Measurements from ENCODE around the gene ATP5MC3.

Gene ATP5MC3

GRCh38 chr2:175220075-175220474 lies 38.6 kb upstream of the ATP5MC3 start:
- H2BK15ac ChIP-seq (ENCODE audit: low read depth, poor library complexity, severe bottlenecking): no peak overlapping the region
- H2AK5ac ChIP-seq (ENCODE audit: low read length, severe bottlenecking): no peak overlapping the region
- no peak overlapping the region for H4K8ac ChIP-seq (ENCODE audit: low read length)
- no peak overlapping the region for H3K14ac ChIP-seq (ENCODE audit: low read length in 2 of 2)
- no peak overlapping the region for H2BK120ac ChIP-seq (ENCODE audit: low read depth, low read length)
- H3K36me3 ChIP-seq (ENCODE audit: control insufficient read depth in 1 of 2, insufficient read depth in 2 of 2, low read depth in 1 of 2, low read length in 2 of 2): no peaks in the 10 kb centered on the region
- H3K4me2 ChIP-seq (ENCODE audit: low read length, poor library complexity, severe bottlenecking): no peak overlapping the region
- H3K9ac ChIP-seq (ENCODE audit: low read length): no peak overlapping the region
- no peaks in the 10 kb centered on the region for H3K4me1 ChIP-seq (ENCODE audit: control insufficient read depth, insufficient read depth, low read depth, low read length)
- no peaks in the 10 kb centered on the region for H3K9me3 ChIP-seq (ENCODE audit: control insufficient read depth, low read length)
- no peak overlapping the region for H3K4me3 ChIP-seq (ENCODE audit: insufficient read depth in 1 of 2, low read depth in 1 of 2, low read length in 2 of 2)
- no peak overlapping the region for H3K23ac ChIP-seq (ENCODE audit: low read length in 2 of 2)
- no peak overlapping the region for H4K91ac ChIP-seq (ENCODE audit: low read length)
- 88% methylated on average over 1 of the region's 4 CpGs for whole genome bisulfite sequencing
- H3K27ac ChIP-seq (ENCODE audit: low read length, poor library complexity, severe bottlenecking): no peak overlapping the region
- no peak overlapping the region for H2BK12ac ChIP-seq (ENCODE audit: low read length in 2 of 2)
- no peaks in the 10 kb centered on the region for H3K79me1 ChIP-seq (replicated peaks; ENCODE audit: low read length, poor library complexity, severe bottlenecking)
- H2AFZ ChIP-seq (ENCODE audit: low read depth, low read length): no peak overlapping the region
- H2BK5ac ChIP-seq (ENCODE audit: low read depth, low read length, poor library complexity, severe bottlenecking): no peak overlapping the region
- H3K4ac ChIP-seq (ENCODE audit: low read depth in 1 of 2, low read length in 2 of 2): no peak overlapping the region
- no peak overlapping the region for H3K18ac ChIP-seq (ENCODE audit: low read depth in 1 of 2, low read length in 2 of 2)
- no peak for DNase-seq
- H3K27me3 ChIP-seq (ENCODE audit: control insufficient read depth in 1 of 2, insufficient read depth in 1 of 2, low read length in 2 of 2): peaks cover 0 to 3% of the 10 kb centered on the region in 2 experiments

GRCh38 chr2:175218551-175218950 lies 37.0 kb upstream of the ATP5MC3 start:
- Histone ChIP-seq H2BK5ac (ENCODE audit: low read depth, low read length, poor library complexity, severe bottlenecking) (no peak overlapping the region), H3K18ac (ENCODE audit: low read depth in 1 of 2, low read length in 2 of 2) (no peak overlapping the region), H2AK5ac (ENCODE audit: low read length, severe bottlenecking) (no peak overlapping the region), H3K9me3 (ENCODE audit: control insufficient read depth, low read length) (no peaks in the 10 kb centered on the region), H2AFZ (ENCODE audit: low read depth, low read length) (no peak overlapping the region), H3K4me3 (ENCODE audit: insufficient read depth in 1 of 2, low read depth in 1 of 2, low read length in 2 of 2) (no peak overlapping the region), H3K4me1 (ENCODE audit: control insufficient read depth, insufficient read depth, low read depth, low read length) (no peaks in the 10 kb centered on the region), H2BK15ac (ENCODE audit: low read depth, poor library complexity, severe bottlenecking) (no peak overlapping the region), H2BK12ac (ENCODE audit: low read length in 2 of 2) (no peak overlapping the region), H3K36me3 (ENCODE audit: control insufficient read depth in 1 of 2, insufficient read depth in 2 of 2, low read depth in 1 of 2, low read length in 2 of 2) (no peaks in the 10 kb centered on the region), H3K79me1 (replicated peaks; ENCODE audit: low read length, poor library complexity, severe bottlenecking) (no peaks in the 10 kb centered on the region), H4K91ac (ENCODE audit: low read length) (no peak overlapping the region), H3K4ac (ENCODE audit: low read depth in 1 of 2, low read length in 2 of 2) (no peak overlapping the region), H4K8ac (ENCODE audit: low read length) (no peak overlapping the region), H3K27ac (ENCODE audit: low read length, poor library complexity, severe bottlenecking) (no peak overlapping the region), H3K14ac (ENCODE audit: low read length in 2 of 2) (no peak overlapping the region), H3K27me3 (ENCODE audit: control insufficient read depth in 1 of 2, insufficient read depth in 1 of 2, low read length in 2 of 2) (no peaks in the 10 kb centered on the region), H3K9ac (ENCODE audit: low read length) (no peak overlapping the region), H3K23ac (ENCODE audit: low read length in 2 of 2) (no peak overlapping the region), H3K4me2 (ENCODE audit: low read length, poor library complexity, severe bottlenecking) (no peak overlapping the region), H2BK120ac (ENCODE audit: low read depth, low read length) (no peak overlapping the region)
- no peak for DNase-seq

DNA sequence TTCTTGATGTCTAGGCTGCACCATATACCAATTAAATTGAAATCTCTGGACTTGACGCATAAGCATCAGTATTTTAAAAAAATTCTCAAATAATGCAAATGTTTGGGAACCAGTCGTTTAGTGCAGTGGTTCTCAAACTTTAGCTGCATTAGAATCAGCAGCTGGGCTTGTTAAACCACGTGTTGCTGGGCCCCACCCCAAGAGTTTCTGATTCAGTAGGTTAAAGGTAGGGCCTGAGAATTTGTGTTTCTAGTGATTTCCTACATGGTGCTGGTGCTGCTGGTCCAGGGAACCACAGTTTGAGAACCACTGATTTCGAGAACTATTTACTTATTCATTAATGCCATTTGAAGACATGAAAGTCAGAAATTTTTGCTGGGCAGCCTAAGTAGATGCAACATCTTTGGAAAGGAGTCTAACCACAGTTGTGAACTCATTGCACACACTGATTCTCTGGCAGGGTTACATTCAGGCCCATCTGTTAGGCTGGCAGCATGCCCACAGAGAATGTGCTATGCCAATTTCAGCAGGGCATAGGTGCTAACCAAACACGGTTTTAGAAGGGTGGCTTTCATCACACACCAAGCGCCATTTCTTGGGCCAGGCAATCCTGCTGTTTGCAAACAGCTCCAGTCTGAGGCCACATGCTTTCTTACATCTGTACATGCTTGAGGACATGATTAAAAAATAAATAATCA lies 26.4 kb upstream of the ATP5MC3 start:
- Histone ChIP-seq H2BK120ac (ENCODE audit: low read depth, low read length) (no peak overlapping the region), H2BK15ac (ENCODE audit: low read depth, poor library complexity, severe bottlenecking) (no peak overlapping the region), H3K27ac (ENCODE audit: low read length, poor library complexity, severe bottlenecking) (no peak overlapping the region), H2AK5ac (ENCODE audit: low read length, severe bottlenecking) (no peak overlapping the region), H3K4me2 (ENCODE audit: low read length, poor library complexity, severe bottlenecking) (no peak overlapping the region), H3K18ac (ENCODE audit: low read depth in 1 of 2, low read length in 2 of 2) (no peak overlapping the region), H2BK5ac (ENCODE audit: low read depth, low read length, poor library complexity, severe bottlenecking) (no peak overlapping the region), H4K8ac (ENCODE audit: low read length) (no peak overlapping the region), H4K91ac (ENCODE audit: low read length) (no peak overlapping the region), H3K27me3 (ENCODE audit: control insufficient read depth in 1 of 2, insufficient read depth in 1 of 2, low read length in 2 of 2) (no peaks in the 10 kb centered on the region), H3K4ac (ENCODE audit: low read depth in 1 of 2, low read length in 2 of 2) (no peak overlapping the region), H3K4me1 (ENCODE audit: control insufficient read depth, insufficient read depth, low read depth, low read length) (no peaks in the 10 kb centered on the region), H2BK12ac (ENCODE audit: low read length in 2 of 2) (no peak overlapping the region), H3K36me3 (ENCODE audit: control insufficient read depth in 1 of 2, insufficient read depth in 2 of 2, low read depth in 1 of 2, low read length in 2 of 2) (no peaks in the 10 kb centered on the region), H3K79me1 (replicated peaks; ENCODE audit: low read length, poor library complexity, severe bottlenecking) (no peaks in the 10 kb centered on the region), H3K9ac (ENCODE audit: low read length) (no peak overlapping the region), H2AFZ (ENCODE audit: low read depth, low read length) (no peak overlapping the region), H3K9me3 (ENCODE audit: control insufficient read depth, low read length) (no peaks in the 10 kb centered on the region), H3K14ac (ENCODE audit: low read length in 2 of 2) (no peak overlapping the region), H3K4me3 (ENCODE audit: insufficient read depth in 1 of 2, low read depth in 1 of 2, low read length in 2 of 2) (no peak overlapping the region), H3K23ac (ENCODE audit: low read length in 2 of 2) (no peak overlapping the region)
- no peak for DNase-seq
- 87% methylated on average over 5 of the region's 6 CpGs for WGBS

DNA sequence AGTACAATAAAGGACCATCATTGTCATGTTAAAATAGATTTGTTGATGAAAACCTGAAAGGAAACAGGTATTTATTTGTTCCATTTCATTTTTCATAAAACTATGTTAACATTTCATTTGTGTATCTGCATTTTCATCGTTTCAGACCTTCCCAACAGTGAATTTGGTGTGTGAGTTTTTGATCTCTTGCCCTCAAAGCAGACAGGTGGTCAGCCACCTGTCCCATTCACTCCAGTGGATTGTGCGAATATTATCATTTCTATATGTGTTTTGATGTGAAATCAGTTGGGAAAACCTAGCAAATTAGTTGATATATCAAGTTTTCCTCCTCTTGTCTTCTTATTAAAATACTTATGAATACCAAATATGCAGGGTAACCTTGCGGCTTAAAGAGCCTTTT lies 25.4 kb upstream of the ATP5MC3 start:
- Histone ChIP-seq H2BK5ac (ENCODE audit: low read depth, low read length, poor library complexity, severe bottlenecking) (no peak overlapping the region), H3K9ac (ENCODE audit: low read length) (no peak overlapping the region), H2BK12ac (ENCODE audit: low read length in 2 of 2) (no peak overlapping the region), H3K79me1 (replicated peaks; ENCODE audit: low read length, poor library complexity, severe bottlenecking) (no peaks in the 10 kb centered on the region), H3K23ac (ENCODE audit: low read length in 2 of 2) (no peak overlapping the region), H4K8ac (ENCODE audit: low read length) (no peak overlapping the region), H3K4me2 (ENCODE audit: low read length, poor library complexity, severe bottlenecking) (no peak overlapping the region), H3K4me3 (ENCODE audit: insufficient read depth in 1 of 2, low read depth in 1 of 2, low read length in 2 of 2) (no peak overlapping the region), H3K27ac (ENCODE audit: low read length, poor library complexity, severe bottlenecking) (no peak overlapping the region), H2BK120ac (ENCODE audit: low read depth, low read length) (no peak overlapping the region), H3K27me3 (ENCODE audit: control insufficient read depth in 1 of 2, insufficient read depth in 1 of 2, low read length in 2 of 2) (no peaks in the 10 kb centered on the region), H3K36me3 (ENCODE audit: control insufficient read depth in 1 of 2, insufficient read depth in 2 of 2, low read depth in 1 of 2, low read length in 2 of 2) (no peaks in the 10 kb centered on the region), H3K4ac (ENCODE audit: low read depth in 1 of 2, low read length in 2 of 2) (no peak overlapping the region), H2BK15ac (ENCODE audit: low read depth, poor library complexity, severe bottlenecking) (no peak overlapping the region), H4K91ac (ENCODE audit: low read length) (no peak overlapping the region), H3K14ac (ENCODE audit: low read length in 2 of 2) (no peak overlapping the region), H3K4me1 (ENCODE audit: control insufficient read depth, insufficient read depth, low read depth, low read length) (no peaks in the 10 kb centered on the region), H3K18ac (ENCODE audit: low read depth in 1 of 2, low read length in 2 of 2) (no peak overlapping the region), H2AFZ (ENCODE audit: low read depth, low read length) (no peak overlapping the region), H2AK5ac (ENCODE audit: low read length, severe bottlenecking) (no peak overlapping the region), H3K9me3 (ENCODE audit: control insufficient read depth, low read length) (no peaks in the 10 kb centered on the region)
- no peak for DNase-seq
- 100% methylated on average over 1 of the region's 3 CpGs for WGBS

Measured in mesenchymal stem cell (in vitro differentiated cells and primary cell).